Thyroid gland (tissue), 4 donors: Measurements from ENCODE around the gene NR1D2. TPM values are rescaled to one million over a fixed set of nuclear protein-coding genes. Genes with fewer than 3 reads are reported as not detected.
A peak's percentile ranks its signal among the peaks of the same experiment; 100 is the strongest.

Experiments
- DNase-seq, 2 donors: peaks; one replicate each; pipeline ENCODE4 v3.0.0-alpha.2; 2019
- H3K27ac ChIP-seq, 3 donors: fragments of 200-600 bp; sonication (generic); 1 replicate in 2 of 3; 2 replicates in 1 of 3; pipeline ENCODE4 v1.5.1; 2016 to 2019; ENCODE audit warnings: mild to moderate bottlenecking in 1 of 3, moderate library complexity in 1 of 3
- H3K27me3 ChIP-seq: fragments of 200-600 bp; sonication (generic); one replicate; pipeline ENCODE4 v1.5.1; 2019
- H3K36me3 ChIP-seq, 2 donors: fragments of 200-600 bp; sonication (generic); one replicate each; pipeline ENCODE4 v1.5.1; 2016 to 2019
- H3K4me1 ChIP-seq, 2 donors: fragments of 200-600 bp; sonication (generic); one replicate each; pipeline ENCODE4 v1.5.1; 2017 to 2019
- H3K4me3 ChIP-seq, 3 donors: fragments of 200-600 bp; sonication (generic); replicated peaks in 1 of 3; 1 replicate in 2 of 3; 2 replicates in 1 of 3; pipeline ENCODE4 v1.5.1; 2016; ENCODE audit warnings: mild to moderate bottlenecking in 1 of 3
- H3K9me3 ChIP-seq: fragments of 200-600 bp; sonication (generic); one replicate; pipeline ENCODE4 v1.5.1; 2017
- CTCF ChIP-seq, 6 experiments: fragments of 200-600 bp in 3 of 6; fragments of 450-650 bp in 3 of 6; sonication (generic) in 3 of 6; IDR thresholded peaks; one replicate each; pipeline ENCODE4 v1.5.1; 2016 to 2019; ENCODE audit warnings: antibody characterized with exemption in 6 of 6, mild to moderate bottlenecking in 2 of 6, inconsistent platforms in 1 of 6, moderate library complexity in 1 of 6
- POLR2A ChIP-seq, 2 donors: fragments of 450-650 bp; IDR thresholded peaks; one replicate each; pipeline ENCODE4 v1.6.1; 2017; ENCODE audit warnings: antibody characterized with exemption in 2 of 2, mild to moderate bottlenecking in 2 of 2, moderate library complexity in 1 of 2
- WGBS, 2 donors: methylation state at CpG; one replicate each; pipeline ENCODE4 v1.1.5; 2017; 5-methylcytosine and 5-hydroxymethylcytosine counted together
- intact Hi-C: fragments of 100-400 bp; cut with DNase I; formaldehyde crosslinking; loops from one replicate; pipeline ENCODE4 v1.15.1; 2023
- total RNA-seq, 4 donors: library from RNA; depleted of rRNA; stranded (reverse); fragments of >200 nt; gene quantifications; one replicate each; pipeline ENCODE4 v1.2.3, GENCODE V29; 2016

The NR1D2 gene
- total RNA-seq, 4 donors from 2014 or later = 44.2 to 108 (median 68.1) TPM

GRCh38 chr3:23953523-23953922 is 8.4 kb downstream of the NR1D2 start:
- no peak overlapping the region for H3K4me3 ChIP-seq
- no peak overlapping the region for H3K27ac ChIP-seq
- H3K9me3 ChIP-seq = no peaks in the 10 kb centered on the region
- 58 to 64% methylated on average over 1 of the region's 1 CpG for WGBS, 2 donors
- H3K27me3 ChIP-seq = no peaks in the 10 kb centered on the region
- H3K4me1 ChIP-seq = peaks cover 30 to 51% of the 10 kb centered on the region in 2 donors
- H3K36me3 ChIP-seq = peaks cover 0 to 5% of the 10 kb centered on the region in 2 donors
- no peak for TF ChIP-seq CTCF (IDR thresholded peaks at IDR 0.05)
- TF ChIP-seq POLR2A (IDR thresholded peaks at IDR 0.05) = no peak
- no peak for DNase-seq
- intact Hi-C loops = no loop called here

GRCh38 chr3:23954144-23954543 is 9.1 kb downstream of the NR1D2 start:
- H3K4me3 ChIP-seq = no peak overlapping the region
- H3K36me3 ChIP-seq = peaks cover 0 to 5% of the 10 kb centered on the region in 2 donors
- no peak for DNase-seq
- peaks cover 27 to 45% of the 10 kb centered on the region in 2 donors for H3K4me1 ChIP-seq
- WGBS, 2 donors = 83 to 86% methylated on average over 5 of the region's 5 CpGs
- intact Hi-C loops = no loop called here
- no peak overlapping the region for H3K27ac ChIP-seq
- no peaks in the 10 kb centered on the region for H3K27me3 ChIP-seq
- H3K9me3 ChIP-seq = no peaks in the 10 kb centered on the region
- TF ChIP-seq CTCF (IDR thresholded peaks at IDR 0.05) (no peak), POLR2A (IDR thresholded peaks at IDR 0.05) (no peak)

- WGBS, 2 donors = 88 to 92% methylated on average over 3 of the region's 3 CpGs
- no peak overlapping the region for H3K4me3 ChIP-seq
Observed at GRCh38 chr3:23956701-23957100, 11.6 kb downstream of the NR1D2 start.

GRCh38 chr3:23959135-23959900 is 14.2 kb downstream of the NR1D2 start:
- peaks cover 15 to 27% of the 10 kb centered on the region in 2 donors for H3K36me3 ChIP-seq
- H3K27ac ChIP-seq = peak overlapping the region in 1 of 3 donors; percentile 5
- H3K27me3 ChIP-seq = no peaks in the 10 kb centered on the region
- WGBS, 2 donors = 83 to 89% methylated on average over 7 of the region's 7 CpGs
- DNase-seq = no peak
- intact Hi-C loops = no loop called here
- peaks cover 0 to 12% of the 10 kb centered on the region in 2 donors for H3K4me1 ChIP-seq
- no peaks in the 10 kb centered on the region for H3K9me3 ChIP-seq
- TF ChIP-seq POLR2A (IDR thresholded peaks at IDR 0.05) = no peak
- TF ChIP-seq CTCF (IDR thresholded peaks at IDR 0.05) = no peak
- H3K4me3 ChIP-seq = no peak overlapping the region

More at GRCh38 chr3:23956701-23957100, 11.6 kb downstream of the NR1D2 start:
- Histone ChIP-seq H3K27ac (no peak overlapping the region), H3K9me3 (no peaks in the 10 kb centered on the region), H3K27me3 (no peaks in the 10 kb centered on the region), H3K4me1 (peaks cover 4 to 19% of the 10 kb centered on the region in 2 donors), H3K36me3 (peaks cover 7 to 18% of the 10 kb centered on the region in 2 donors)
- intact Hi-C loops = no loop called here
- no peak for DNase-seq
- TF ChIP-seq CTCF (IDR thresholded peaks at IDR 0.05) (no peak), POLR2A (IDR thresholded peaks at IDR 0.05) (no peak)

- intact Hi-C loops = no loop called here
- H3K36me3 ChIP-seq = peaks cover 20 to 35% of the 10 kb centered on the region in 2 donors
- H3K4me1 ChIP-seq = peaks cover 0 to 10% of the 10 kb centered on the region in 2 donors
- H3K9me3 ChIP-seq = no peaks in the 10 kb centered on the region
- TF ChIP-seq CTCF (IDR thresholded peaks at IDR 0.05) = no peak
- no peak for TF ChIP-seq POLR2A (IDR thresholded peaks at IDR 0.05)
- H3K27me3 ChIP-seq = no peaks in the 10 kb centered on the region
- no peak overlapping the region for H3K27ac ChIP-seq
- DNase-seq = no peak
- no peak overlapping the region for H3K4me3 ChIP-seq
- 82 to 90% methylated on average over 1 of the region's 1 CpG for WGBS, 2 donors
Observed at GRCh38 chr3:23960649-23961048, 15.6 kb downstream of the NR1D2 start.
